Astrocyte (in vitro differentiated cells and primary cell): Measurements from ENCODE around the gene NET1.

Experiments
- EZH2 ChIP-seq: IDR thresholded peaks from 2 replicates; pipeline ENCODE4 v1.6.1; 2012; ENCODE audit warnings: mild to moderate bottlenecking, low read length, inconsistent platforms; ENCODE audit not compliant: insufficient read depth
- TF ChIP-seq, protein P1 (sequence below): IDR thresholded peaks from 2 replicates; pipeline ENCODE4 v1.5.1; 2011; ENCODE audit warnings: low read depth, mild to moderate bottlenecking, inconsistent platforms, low read length, moderate library complexity; ENCODE audit not compliant: insufficient read depth

DNA sequence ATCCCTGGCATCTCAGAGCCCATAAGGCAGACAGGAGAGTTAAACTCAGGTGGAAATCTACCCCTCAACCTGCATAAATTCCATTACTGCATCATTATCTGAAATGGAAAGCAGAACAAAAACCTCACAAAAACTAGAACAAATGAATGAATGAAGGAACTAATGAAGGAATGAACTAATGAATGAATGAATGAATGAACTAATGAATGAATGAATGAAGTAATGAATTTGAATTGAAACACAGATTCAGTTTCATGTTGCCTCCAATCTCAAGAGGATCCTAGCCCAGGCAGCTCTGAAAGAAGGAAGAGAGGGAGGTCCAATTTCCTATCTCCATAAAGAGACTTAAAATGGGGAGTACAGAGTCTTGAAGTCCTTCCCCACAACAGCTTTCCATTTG is 49.5 kb upstream of the NET1 start:
- TF ChIP-seq, protein P1, sequence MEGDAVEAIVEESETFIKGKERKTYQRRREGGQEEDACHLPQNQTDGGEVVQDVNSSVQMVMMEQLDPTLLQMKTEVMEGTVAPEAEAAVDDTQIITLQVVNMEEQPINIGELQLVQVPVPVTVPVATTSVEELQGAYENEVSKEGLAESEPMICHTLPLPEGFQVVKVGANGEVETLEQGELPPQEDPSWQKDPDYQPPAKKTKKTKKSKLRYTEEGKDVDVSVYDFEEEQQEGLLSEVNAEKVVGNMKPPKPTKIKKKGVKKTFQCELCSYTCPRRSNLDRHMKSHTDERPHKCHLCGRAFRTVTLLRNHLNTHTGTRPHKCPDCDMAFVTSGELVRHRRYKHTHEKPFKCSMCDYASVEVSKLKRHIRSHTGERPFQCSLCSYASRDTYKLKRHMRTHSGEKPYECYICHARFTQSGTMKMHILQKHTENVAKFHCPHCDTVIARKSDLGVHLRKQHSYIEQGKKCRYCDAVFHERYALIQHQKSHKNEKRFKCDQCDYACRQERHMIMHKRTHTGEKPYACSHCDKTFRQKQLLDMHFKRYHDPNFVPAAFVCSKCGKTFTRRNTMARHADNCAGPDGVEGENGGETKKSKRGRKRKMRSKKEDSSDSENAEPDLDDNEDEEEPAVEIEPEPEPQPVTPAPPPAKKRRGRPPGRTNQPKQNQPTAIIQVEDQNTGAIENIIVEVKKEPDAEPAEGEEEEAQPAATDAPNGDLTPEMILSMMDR = no peak
- TF ChIP-seq EZH2 = no peak
